Measurements from ENCODE around the gene ARHGAP28. TPM values are rescaled to one million over a fixed set of nuclear protein-coding genes. Genes with fewer than 3 reads are reported as not detected.

Gene ARHGAP28
- total RNA-seq, 1 experiment from 2014 or later, result 118 TPM

DNA sequence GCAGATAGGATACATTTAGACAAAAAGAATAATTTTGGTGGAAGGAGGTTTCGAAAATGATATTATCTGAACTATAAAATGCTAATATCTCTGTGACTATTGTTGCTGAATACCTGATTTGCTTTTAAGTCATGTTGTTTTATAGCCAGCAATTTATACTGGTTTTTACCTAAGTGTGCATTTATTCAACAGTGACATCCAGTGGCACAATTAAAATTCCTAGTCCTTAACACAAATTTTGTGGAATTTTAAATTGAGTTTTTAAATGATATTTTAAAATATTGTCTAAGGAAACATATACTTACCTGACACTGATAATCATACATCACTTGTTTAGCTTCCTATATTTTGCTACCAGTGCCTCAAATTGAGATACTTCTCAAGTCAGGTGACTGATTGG lies 144.8 kb downstream of the ARHGAP28 start:
- no peaks in the 10 kb centered on the region for H3K27me3 Mint-ChIP-seq (ENCODE audit: insufficient read depth, unreplicated experiment)
- intact Hi-C loops (cut with micrococcal nuclease; ENCODE audit: unreplicated experiment), result no loop called here
- no peaks in the 10 kb centered on the region for H3K9me3 Mint-ChIP-seq (ENCODE audit: unreplicated experiment)
- ChIA-PET CTCF (no interaction called here), POLR2A (no interaction called here)
- Histone ChIP-seq H3K4me1 (no peaks in the 10 kb centered on the region), H3K36me3 (ENCODE audit: control insufficient read depth, insufficient read depth, low read length) (no peaks in the 10 kb centered on the region), H3K27me3 (replicated peaks; ENCODE audit: control insufficient read depth, insufficient read depth, low read length) (no peaks in the 10 kb centered on the region), H3K4me3 (ENCODE audit: low read depth, low read length) (no peak overlapping the region), H3K9me3 (no peaks in the 10 kb centered on the region)
- no peak overlapping the region for H3K4me3 Mint-ChIP-seq (ENCODE audit: unreplicated experiment)
- no peaks in the 10 kb centered on the region for H3K4me1 Mint-ChIP-seq (ENCODE audit: low read depth, unreplicated experiment)
- no peak for TF ChIP-seq CTCF (IDR thresholded peaks at IDR 0.05; ENCODE audit: insufficient read depth in 1 of 2, low read depth in 1 of 2, low read length in 1 of 2, severe bottlenecking in 1 of 2, unreplicated experiment in 1 of 2)
- DNase-seq, result no peak
- no peak overlapping the region for H3K27ac Mint-ChIP-seq (ENCODE audit: unreplicated experiment)
- peaks cover 55% of the 10 kb centered on the region for H3K36me3 Mint-ChIP-seq (ENCODE audit: insufficient read depth, unreplicated experiment)
- BruUV-seq (replicated peaks), result no TSS peak

DNA sequence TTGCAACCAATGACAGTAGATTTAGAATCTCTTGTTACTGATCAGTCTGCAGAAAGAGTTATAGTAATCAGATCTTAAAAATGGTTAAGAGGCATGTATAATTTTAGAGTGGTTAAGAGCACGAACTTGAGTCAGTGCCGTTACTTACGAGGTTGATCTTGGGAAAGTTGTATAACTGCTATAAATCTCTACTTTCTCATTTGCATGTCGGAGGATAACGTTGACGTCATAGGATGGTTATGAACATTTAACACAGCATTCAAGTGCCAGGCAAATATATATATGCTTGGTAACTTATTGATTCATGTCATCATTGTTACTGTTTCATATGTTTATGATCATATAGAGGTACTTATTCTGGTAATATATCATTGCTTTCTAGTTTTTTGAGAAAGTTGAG lies 146.2 kb downstream of the ARHGAP28 start:
- no peaks in the 10 kb centered on the region for H3K27me3 Mint-ChIP-seq (ENCODE audit: insufficient read depth, unreplicated experiment)
- intact Hi-C loops (cut with micrococcal nuclease; ENCODE audit: unreplicated experiment), result no loop called here
- H3K36me3 Mint-ChIP-seq (ENCODE audit: insufficient read depth, unreplicated experiment), result peaks cover 63% of the 10 kb centered on the region
- TF ChIP-seq CTCF (IDR thresholded peaks at IDR 0.05; ENCODE audit: insufficient read depth in 1 of 2, low read depth in 1 of 2, low read length in 1 of 2, severe bottlenecking in 1 of 2, unreplicated experiment in 1 of 2), result no peak
- Histone ChIP-seq H3K4me3 (ENCODE audit: low read depth, low read length) (no peak overlapping the region), H3K27me3 (replicated peaks; ENCODE audit: control insufficient read depth, insufficient read depth, low read length) (no peaks in the 10 kb centered on the region), H3K9me3 (no peaks in the 10 kb centered on the region), H3K4me1 (no peaks in the 10 kb centered on the region), H3K36me3 (ENCODE audit: control insufficient read depth, insufficient read depth, low read length) (no peaks in the 10 kb centered on the region)
- H3K4me1 Mint-ChIP-seq (ENCODE audit: low read depth, unreplicated experiment), result no peaks in the 10 kb centered on the region
- H3K27ac Mint-ChIP-seq (ENCODE audit: unreplicated experiment), result no peak overlapping the region
- ChIA-PET POLR2A (no interaction called here), CTCF (no interaction called here)
- no peaks in the 10 kb centered on the region for H3K9me3 Mint-ChIP-seq (ENCODE audit: unreplicated experiment)
- no peak for DNase-seq
- H3K4me3 Mint-ChIP-seq (ENCODE audit: unreplicated experiment), result no peak overlapping the region
- no TSS peak for BruUV-seq (replicated peaks)

DNA sequence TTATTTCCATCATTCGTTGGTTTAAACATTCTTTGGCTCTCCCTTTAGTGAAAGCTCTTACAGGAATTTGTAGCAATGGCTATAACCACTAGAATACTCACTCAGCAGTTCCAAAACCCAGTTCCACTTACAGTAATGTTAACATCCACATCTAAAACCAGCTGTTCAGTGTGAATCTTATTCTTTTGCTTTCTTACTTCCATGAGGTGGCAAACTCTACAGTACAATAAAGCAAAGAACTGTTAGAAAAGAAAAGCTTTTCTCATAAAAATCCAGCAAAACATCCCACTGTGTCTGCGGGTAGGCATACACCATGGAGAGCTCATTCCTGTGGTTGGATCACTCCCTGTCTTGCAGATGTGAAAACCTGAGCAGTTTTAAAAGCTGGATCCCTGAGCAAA lies 147.1 kb downstream of the ARHGAP28 start:
- H3K27me3 Mint-ChIP-seq (ENCODE audit: insufficient read depth, unreplicated experiment), result no peaks in the 10 kb centered on the region
- no peak for DNase-seq
- CTCF ChIA-PET, result no interaction called here
- Histone ChIP-seq H3K27me3 (replicated peaks; ENCODE audit: control insufficient read depth, insufficient read depth, low read length) (no peaks in the 10 kb centered on the region), H3K4me3 (ENCODE audit: low read depth, low read length) (no peak overlapping the region), H3K4me1 (no peaks in the 10 kb centered on the region), H3K9me3 (no peaks in the 10 kb centered on the region), H3K36me3 (ENCODE audit: control insufficient read depth, insufficient read depth, low read length) (no peaks in the 10 kb centered on the region)
- no peaks in the 10 kb centered on the region for H3K9me3 Mint-ChIP-seq (ENCODE audit: unreplicated experiment)
- no TSS peak for BruUV-seq (replicated peaks)
- H3K4me1 Mint-ChIP-seq (ENCODE audit: low read depth, unreplicated experiment), result no peaks in the 10 kb centered on the region
- peaks cover 63% of the 10 kb centered on the region for H3K36me3 Mint-ChIP-seq (ENCODE audit: insufficient read depth, unreplicated experiment)
- no peak overlapping the region for H3K4me3 Mint-ChIP-seq (ENCODE audit: unreplicated experiment)
- no peak overlapping the region for H3K27ac Mint-ChIP-seq (ENCODE audit: unreplicated experiment)
- no peak for TF ChIP-seq CTCF (IDR thresholded peaks at IDR 0.05; ENCODE audit: insufficient read depth in 1 of 2, low read depth in 1 of 2, low read length in 1 of 2, severe bottlenecking in 1 of 2, unreplicated experiment in 1 of 2)
- intact Hi-C loops (cut with micrococcal nuclease; ENCODE audit: unreplicated experiment), result no loop called here
- POLR2A ChIA-PET, result no interaction called here

All from Caco-2 (cell line).